ENCODE data around the gene TBC1D19. TPM values are rescaled to one million over a fixed set of nuclear protein-coding genes. Genes with fewer than 3 reads are reported as not detected.
A peak's percentile ranks its signal among the peaks of the same experiment; 100 is the strongest.

Gene TBC1D19
- total RNA-seq, 1 experiment from 2014 or later = 12.8 TPM

GRCh38 chr4:26785312-26785711 is 201.4 kb downstream of the TBC1D19 start:
- ChIA-PET CTCF (no interaction called here), POLR2A (ENCODE audit: unreplicated experiment) (no interaction called here)
- Histone ChIP-seq H3K9me2 (ENCODE audit: insufficient read depth) (no peaks in the 10 kb centered on the region), H4K20me1 (ENCODE audit: insufficient read depth) (no peaks in the 10 kb centered on the region), H3K4me2 (no peak overlapping the region), H3K27me3 (ENCODE audit: insufficient read depth, low read depth) (no peaks in the 10 kb centered on the region), H3K4me3 (no peak overlapping the region), H3K36me3 (ENCODE audit: low read depth) (no peaks in the 10 kb centered on the region), H3K79me2 (ENCODE audit: low read depth) (no peaks in the 10 kb centered on the region), H3K9me3 (ENCODE audit: insufficient read depth, low read depth) (no peaks in the 10 kb centered on the region), H3K27ac (no peak overlapping the region), H3K4me1 (replicated peaks; ENCODE audit: insufficient read depth) (peaks cover 20% of the 10 kb centered on the region), H2AFZ (no peak overlapping the region), H3F3A (ENCODE audit: insufficient read depth, low read depth) (0 out of 2 replicates have a peak, but pooled peaks cover 8% of the 10 kb centered on the region)
- no peak for TF ChIP-seq EZH2 (IDR thresholded peaks at IDR 0.05; ENCODE audit: low read depth)
- TF ChIP-seq CTCF (conservative IDR thresholded peaks at IDR 0.05) = no peak
- intact Hi-C loops (cut with micrococcal nuclease; ENCODE audit: unreplicated experiment) = no loop called here
- DNase-seq = no peak
- BruUV-seq (replicated peaks) = no TSS peak

DNA sequence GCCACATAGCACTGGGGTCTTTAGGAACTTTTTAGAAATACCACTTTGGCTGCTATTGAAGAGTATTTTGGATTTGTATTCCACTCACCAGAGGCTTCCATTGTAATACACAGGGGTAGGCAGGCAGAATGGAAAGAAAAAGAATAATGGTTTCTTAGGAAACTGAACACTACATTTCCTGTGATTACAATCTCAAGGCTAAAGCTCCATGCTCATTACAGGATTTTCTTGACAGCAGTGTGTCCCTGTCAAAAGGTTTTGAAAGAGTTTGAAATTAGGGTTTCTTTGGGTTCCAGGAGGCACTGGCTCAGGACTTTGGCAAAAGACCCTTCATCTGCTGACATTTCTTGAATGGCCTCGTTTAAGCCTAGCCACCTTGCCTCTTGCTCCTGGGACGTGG is 201.9 kb downstream of the TBC1D19 start:
- no TSS peak for BruUV-seq (replicated peaks)

GRCh38 chr4:26786916-26787315 is 203.0 kb downstream of the TBC1D19 start:
- Histone ChIP-seq H3F3A (ENCODE audit: insufficient read depth, low read depth) (0 out of 2 replicates have a peak, but pooled peaks cover 8% of the 10 kb centered on the region), H3K36me3 (ENCODE audit: low read depth) (no peaks in the 10 kb centered on the region), H3K4me3 (no peak overlapping the region), H3K27ac (no peak overlapping the region), H3K9me2 (ENCODE audit: insufficient read depth) (no peaks in the 10 kb centered on the region), H3K4me2 (peak overlapping the region; percentile 56; the same call in 1 of the 2 replicates), H3K9me3 (ENCODE audit: insufficient read depth, low read depth) (no peaks in the 10 kb centered on the region), H3K4me1 (replicated peaks; ENCODE audit: insufficient read depth) (peaks cover 20% of the 10 kb centered on the region), H4K20me1 (ENCODE audit: insufficient read depth) (no peaks in the 10 kb centered on the region), H3K79me2 (ENCODE audit: low read depth) (no peaks in the 10 kb centered on the region), H3K27me3 (ENCODE audit: insufficient read depth, low read depth) (no peaks in the 10 kb centered on the region), H2AFZ (no peak overlapping the region)
- ChIA-PET CTCF (no interaction called here), POLR2A (ENCODE audit: unreplicated experiment) (no interaction called here)
- DNase-seq = no peak
- no peak for TF ChIP-seq CTCF (conservative IDR thresholded peaks at IDR 0.05)
- no peak for TF ChIP-seq EZH2 (IDR thresholded peaks at IDR 0.05; ENCODE audit: low read depth)
- no TSS peak for BruUV-seq (replicated peaks)
- intact Hi-C loops (cut with micrococcal nuclease; ENCODE audit: unreplicated experiment) = no loop called here

More for the DNA sequence above, 201.9 kb downstream of the TBC1D19 start:
- Histone ChIP-seq H3K27ac (no peak overlapping the region), H3K9me2 (ENCODE audit: insufficient read depth) (no peaks in the 10 kb centered on the region), H3K27me3 (ENCODE audit: insufficient read depth, low read depth) (no peaks in the 10 kb centered on the region), H3K36me3 (ENCODE audit: low read depth) (no peaks in the 10 kb centered on the region), H3K79me2 (ENCODE audit: low read depth) (no peaks in the 10 kb centered on the region), H3K9me3 (ENCODE audit: insufficient read depth, low read depth) (no peaks in the 10 kb centered on the region), H3K4me2 (no peak overlapping the region), H3K4me3 (no peak overlapping the region), H4K20me1 (ENCODE audit: insufficient read depth) (no peaks in the 10 kb centered on the region), H3K4me1 (replicated peaks; ENCODE audit: insufficient read depth) (peaks cover 20% of the 10 kb centered on the region), H2AFZ (no peak overlapping the region), H3F3A (ENCODE audit: insufficient read depth, low read depth) (0 out of 2 replicates have a peak, but pooled peaks cover 8% of the 10 kb centered on the region)
- ChIA-PET CTCF (no interaction called here), POLR2A (ENCODE audit: unreplicated experiment) (no interaction called here)
- DNase-seq = no peak
- TF ChIP-seq CTCF (conservative IDR thresholded peaks at IDR 0.05) (no peak), EZH2 (IDR thresholded peaks at IDR 0.05; ENCODE audit: low read depth) (no peak)
- intact Hi-C loops (cut with micrococcal nuclease; ENCODE audit: unreplicated experiment) = no loop called here
